Pericardium fibroblast (primary cell): Measurements from ENCODE around the gene SREBF1. TPM values are rescaled to one million over a fixed set of nuclear protein-coding genes. Genes with fewer than 3 reads are reported as not detected.

ENCODE experiments used
- total RNA-seq: library from RNA; depleted of rRNA; stranded (reverse); fragments of >200 nt; gene quantifications from 2 replicates; pipeline ENCODE4 v1.2.3, GENCODE V29; 2015

The SREBF1 gene
- 81.2 and 124 TPM in 2 replicates for total RNA-seq

DNA sequence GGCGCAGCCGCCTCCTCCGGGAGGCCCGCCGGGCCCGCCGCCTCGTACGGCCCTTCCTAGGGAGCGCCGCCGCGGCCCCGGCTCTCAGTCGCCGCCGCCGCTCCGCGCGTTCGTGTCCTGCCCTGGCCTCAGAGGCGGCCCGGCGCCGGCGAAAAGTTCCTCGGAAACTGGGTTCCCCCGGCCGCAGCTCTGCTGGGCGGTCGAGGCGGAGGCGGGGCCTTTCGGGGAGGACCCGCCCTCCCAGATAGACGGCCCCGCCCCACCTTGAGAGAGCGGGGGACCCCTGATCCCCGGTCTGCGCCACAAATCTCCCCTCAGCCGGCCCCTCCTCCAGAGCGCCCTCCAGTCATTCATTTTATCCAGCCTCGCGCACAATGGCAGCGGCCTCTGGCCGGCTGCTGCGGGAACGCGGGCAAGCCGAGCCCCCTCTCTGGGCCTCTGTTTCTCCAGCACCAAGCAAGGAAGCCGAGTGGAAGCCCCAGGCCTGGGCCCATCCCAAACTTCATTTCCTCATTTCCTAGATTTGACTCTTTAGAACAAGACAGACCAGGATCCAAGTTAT, at the start of gene SREBF1:
TSS of gene SREBF1 (minus strand) at position 169 of the 562 bp plus-strand sequence. CDS start 169 bp downstream, outside the sequence.

Other genes starting within 250 kb of the SREBF1 start
- 35.0 and 37.5 TPM in 2 replicates for gene PEMT, start 245.3 kb downstream of the SREBF1 start, total RNA-seq
- 11.0 and 19.6 TPM in 2 replicates for gene RAI1, start 155.5 kb downstream of the SREBF1 start, total RNA-seq
- 16.5 and 19.4 TPM in 2 replicates for gene TOM1L2, start 135.4 kb upstream of the SREBF1 start, total RNA-seq
- 0.26 and 0.70 TPM in 2 replicates for gene DRC3, start 135.9 kb upstream of the SREBF1 start, total RNA-seq
- gene ATPAF2, start 202.2 kb upstream of the SREBF1 start, total RNA-seq, result 11.8 and 14.0 TPM in 2 replicates
- 8.9 and 10.9 TPM in 2 replicates for gene GID4, start 202.4 kb upstream of the SREBF1 start, total RNA-seq